ENCODE data around the gene MYO5A. TPM values are rescaled to one million over a fixed set of nuclear protein-coding genes. Genes with fewer than 3 reads are reported as not detected.

MYO5A gene
- polyA plus RNA-seq, 1 of the 3 experiments (the other 2 are of a cell fraction): 11.0 TPM

DNA sequence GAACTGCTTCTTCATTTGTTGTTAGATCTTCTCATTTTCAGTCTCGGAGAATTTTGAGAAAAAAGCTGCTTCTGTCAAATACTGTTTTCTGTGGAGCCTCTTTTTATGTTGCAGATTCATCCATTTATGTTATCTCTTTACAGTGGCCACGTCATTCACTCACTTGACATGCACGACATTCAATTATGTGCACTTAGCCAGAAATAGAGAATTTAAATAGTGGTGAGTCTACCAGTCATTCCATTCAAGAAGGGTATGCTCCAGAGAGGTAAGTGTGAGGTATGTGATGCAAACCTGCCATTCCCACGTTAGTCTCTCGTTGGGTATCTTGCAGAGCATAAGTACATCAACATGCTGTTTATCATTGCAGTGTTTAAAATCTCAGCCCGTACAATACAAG lies 30.3 kb upstream of the MYO5A start:
- Histone ChIP-seq H3K4me3 (ENCODE audit: low read depth in 2 of 2, low read length in 1 of 2) (no peak overlapping the region), H3K9me3 (no peaks in the 10 kb centered on the region), H3K9ac (no peak overlapping the region), H4K20me1 (ENCODE audit: insufficient read depth) (peaks cover 71% of the 10 kb centered on the region), H3K4me2 (no peak overlapping the region), H3K9me2 (no peaks in the 10 kb centered on the region), H3K79me2 (ENCODE audit: insufficient read depth) (peaks cover 99% of the 10 kb centered on the region), H3K36me3 (replicated peaks in 1 of 2; ENCODE audit: control insufficient read depth in 1 of 2, insufficient read depth in 2 of 2, low read length in 1 of 2) (peaks cover 30 to 43% of the 10 kb centered on the region in 2 experiments), H3K4me1 (ENCODE audit: control insufficient read depth in 1 of 2, insufficient read depth in 2 of 2, low read depth in 1 of 2, low read length in 1 of 2) (peaks cover 13 to 18% of the 10 kb centered on the region in 2 experiments; a peak in 3 of 4 replicates), H3K27me3 (ENCODE audit: insufficient read depth) (no peaks in the 10 kb centered on the region), H3K27ac (ENCODE audit: low read depth in 2 of 2, low read length in 1 of 2) (peak overlapping the region in 1 of 2 experiments; percentile 2; a peak in 1 of 4 replicates), H2AFZ (ENCODE audit: low read depth) (no peak overlapping the region), H3F3A (replicated peaks; ENCODE audit: insufficient read depth) (peaks cover 19% of the 10 kb centered on the region)
- no peak for TF ChIP-seq RXRA (IDR thresholded peaks at IDR 0.05; ENCODE audit: borderline replicate concordance, low read depth)
- no peak for TF ChIP-seq YY1 (IDR thresholded peaks at IDR 0.05; ENCODE audit: low read depth)
- no peak for TF ChIP-seq CHD2 (IDR thresholded peaks at IDR 0.05; ENCODE audit: low read length, partially characterized antibody)
- TF ChIP-seq, protein P1, sequence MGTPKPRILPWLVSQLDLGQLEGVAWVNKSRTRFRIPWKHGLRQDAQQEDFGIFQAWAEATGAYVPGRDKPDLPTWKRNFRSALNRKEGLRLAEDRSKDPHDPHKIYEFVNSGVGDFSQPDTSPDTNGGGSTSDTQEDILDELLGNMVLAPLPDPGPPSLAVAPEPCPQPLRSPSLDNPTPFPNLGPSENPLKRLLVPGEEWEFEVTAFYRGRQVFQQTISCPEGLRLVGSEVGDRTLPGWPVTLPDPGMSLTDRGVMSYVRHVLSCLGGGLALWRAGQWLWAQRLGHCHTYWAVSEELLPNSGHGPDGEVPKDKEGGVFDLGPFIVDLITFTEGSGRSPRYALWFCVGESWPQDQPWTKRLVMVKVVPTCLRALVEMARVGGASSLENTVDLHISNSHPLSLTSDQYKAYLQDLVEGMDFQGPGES (IDR thresholded peaks at IDR 0.05; ENCODE audit: low read depth, low read length): no peak
- TF ChIP-seq JUND (IDR thresholded peaks at IDR 0.05): no peak
- TF ChIP-seq, protein P2, sequence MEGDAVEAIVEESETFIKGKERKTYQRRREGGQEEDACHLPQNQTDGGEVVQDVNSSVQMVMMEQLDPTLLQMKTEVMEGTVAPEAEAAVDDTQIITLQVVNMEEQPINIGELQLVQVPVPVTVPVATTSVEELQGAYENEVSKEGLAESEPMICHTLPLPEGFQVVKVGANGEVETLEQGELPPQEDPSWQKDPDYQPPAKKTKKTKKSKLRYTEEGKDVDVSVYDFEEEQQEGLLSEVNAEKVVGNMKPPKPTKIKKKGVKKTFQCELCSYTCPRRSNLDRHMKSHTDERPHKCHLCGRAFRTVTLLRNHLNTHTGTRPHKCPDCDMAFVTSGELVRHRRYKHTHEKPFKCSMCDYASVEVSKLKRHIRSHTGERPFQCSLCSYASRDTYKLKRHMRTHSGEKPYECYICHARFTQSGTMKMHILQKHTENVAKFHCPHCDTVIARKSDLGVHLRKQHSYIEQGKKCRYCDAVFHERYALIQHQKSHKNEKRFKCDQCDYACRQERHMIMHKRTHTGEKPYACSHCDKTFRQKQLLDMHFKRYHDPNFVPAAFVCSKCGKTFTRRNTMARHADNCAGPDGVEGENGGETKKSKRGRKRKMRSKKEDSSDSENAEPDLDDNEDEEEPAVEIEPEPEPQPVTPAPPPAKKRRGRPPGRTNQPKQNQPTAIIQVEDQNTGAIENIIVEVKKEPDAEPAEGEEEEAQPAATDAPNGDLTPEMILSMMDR (IDR thresholded peaks at IDR 0.05): no peak
- no peak for TF ChIP-seq RAD21 (IDR thresholded peaks at IDR 0.05; ENCODE audit: low read length)
- TF ChIP-seq, protein P3, sequence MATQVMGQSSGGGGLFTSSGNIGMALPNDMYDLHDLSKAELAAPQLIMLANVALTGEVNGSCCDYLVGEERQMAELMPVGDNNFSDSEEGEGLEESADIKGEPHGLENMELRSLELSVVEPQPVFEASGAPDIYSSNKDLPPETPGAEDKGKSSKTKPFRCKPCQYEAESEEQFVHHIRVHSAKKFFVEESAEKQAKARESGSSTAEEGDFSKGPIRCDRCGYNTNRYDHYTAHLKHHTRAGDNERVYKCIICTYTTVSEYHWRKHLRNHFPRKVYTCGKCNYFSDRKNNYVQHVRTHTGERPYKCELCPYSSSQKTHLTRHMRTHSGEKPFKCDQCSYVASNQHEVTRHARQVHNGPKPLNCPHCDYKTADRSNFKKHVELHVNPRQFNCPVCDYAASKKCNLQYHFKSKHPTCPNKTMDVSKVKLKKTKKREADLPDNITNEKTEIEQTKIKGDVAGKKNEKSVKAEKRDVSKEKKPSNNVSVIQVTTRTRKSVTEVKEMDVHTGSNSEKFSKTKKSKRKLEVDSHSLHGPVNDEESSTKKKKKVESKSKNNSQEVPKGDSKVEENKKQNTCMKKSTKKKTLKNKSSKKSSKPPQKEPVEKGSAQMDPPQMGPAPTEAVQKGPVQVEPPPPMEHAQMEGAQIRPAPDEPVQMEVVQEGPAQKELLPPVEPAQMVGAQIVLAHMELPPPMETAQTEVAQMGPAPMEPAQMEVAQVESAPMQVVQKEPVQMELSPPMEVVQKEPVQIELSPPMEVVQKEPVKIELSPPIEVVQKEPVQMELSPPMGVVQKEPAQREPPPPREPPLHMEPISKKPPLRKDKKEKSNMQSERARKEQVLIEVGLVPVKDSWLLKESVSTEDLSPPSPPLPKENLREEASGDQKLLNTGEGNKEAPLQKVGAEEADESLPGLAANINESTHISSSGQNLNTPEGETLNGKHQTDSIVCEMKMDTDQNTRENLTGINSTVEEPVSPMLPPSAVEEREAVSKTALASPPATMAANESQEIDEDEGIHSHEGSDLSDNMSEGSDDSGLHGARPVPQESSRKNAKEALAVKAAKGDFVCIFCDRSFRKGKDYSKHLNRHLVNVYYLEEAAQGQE (IDR thresholded peaks at IDR 0.05; ENCODE audit: low read depth, low read length): no peak
- TF ChIP-seq GABPA (IDR thresholded peaks at IDR 0.05; ENCODE audit: low read depth): no peak
- no peak for TF ChIP-seq NFIC (IDR thresholded peaks at IDR 0.05; ENCODE audit: borderline replicate concordance)
- TF ChIP-seq MEF2A (IDR thresholded peaks at IDR 0.05; ENCODE audit: borderline replicate concordance, low read depth): no peak
- TF ChIP-seq, protein P4, sequence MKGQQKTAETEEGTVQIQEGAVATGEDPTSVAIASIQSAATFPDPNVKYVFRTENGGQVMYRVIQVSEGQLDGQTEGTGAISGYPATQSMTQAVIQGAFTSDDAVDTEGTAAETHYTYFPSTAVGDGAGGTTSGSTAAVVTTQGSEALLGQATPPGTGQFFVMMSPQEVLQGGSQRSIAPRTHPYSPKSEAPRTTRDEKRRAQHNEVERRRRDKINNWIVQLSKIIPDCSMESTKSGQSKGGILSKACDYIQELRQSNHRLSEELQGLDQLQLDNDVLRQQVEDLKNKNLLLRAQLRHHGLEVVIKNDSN (IDR thresholded peaks at IDR 0.05; ENCODE audit: borderline replicate concordance, low read depth): no peak
- no peak for TF ChIP-seq ELF1 (IDR thresholded peaks at IDR 0.05)
- TF ChIP-seq FOSL2 (IDR thresholded peaks at IDR 0.05; ENCODE audit: borderline replicate concordance, low read depth): no peak
- TF ChIP-seq, protein P5, sequence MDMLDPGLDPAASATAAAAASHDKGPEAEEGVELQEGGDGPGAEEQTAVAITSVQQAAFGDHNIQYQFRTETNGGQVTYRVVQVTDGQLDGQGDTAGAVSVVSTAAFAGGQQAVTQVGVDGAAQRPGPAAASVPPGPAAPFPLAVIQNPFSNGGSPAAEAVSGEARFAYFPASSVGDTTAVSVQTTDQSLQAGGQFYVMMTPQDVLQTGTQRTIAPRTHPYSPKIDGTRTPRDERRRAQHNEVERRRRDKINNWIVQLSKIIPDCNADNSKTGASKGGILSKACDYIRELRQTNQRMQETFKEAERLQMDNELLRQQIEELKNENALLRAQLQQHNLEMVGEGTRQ (IDR thresholded peaks at IDR 0.05; ENCODE audit: borderline replicate concordance, low read depth, low read length): no peak
- TF ChIP-seq TEAD4 (IDR thresholded peaks at IDR 0.05; ENCODE audit: borderline replicate concordance, insufficient read depth): no peak
- no peak for TF ChIP-seq EZH2phosphoT487 (IDR thresholded peaks at IDR 0.05; ENCODE audit: borderline replicate concordance, low read depth)
- WGBS (ENCODE audit: low lambda C conversion rate): 86% methylated on average over 6 of the region's 6 CpGs
- ChIA-PET POLR2A (no interaction called here), CTCF (interaction anchor here (1.6 kb wide), 1 partner anchor 104 kb away, joined by 3 read pairs; no protein-coding TSS in a partner anchor)
- no peak for DNase-seq

All from SK-N-SH (cell line).